ENCODE results near the gene CACNA1G.

GRCh38 chr17:50660887-50661345 is 100.4 kb downstream of the CACNA1G start:
- TF ChIP-seq CTCF (IDR thresholded peaks at IDR 0.05; ENCODE audit: low read depth, low read length, poor library complexity, severe bottlenecking): no peak
- TF ChIP-seq EZH2phosphoT487 (IDR thresholded peaks at IDR 0.05; ENCODE audit: borderline replicate concordance, low read length): no peak
